A549 (cell line): ENCODE measurements around the gene COL19A1. TPM values are rescaled to one million over a fixed set of nuclear protein-coding genes. Genes with fewer than 3 reads are reported as not detected.

ENCODE experiments used
- ATAC-seq, 2 experiments: fragments of 200-7000 bp in 1 of 2; fragments of >200 bp in 1 of 2; cut with Nextera tagmentation in 1 of 2; cut with Tn5 transposase in 1 of 2; 3 replicates each; pipeline versions ENCODE4 v1.8.0 to v1.9.1; 2018 to 2020; ENCODE audit warnings: mild to moderate bottlenecking in 1 of 2, moderate library complexity in 1 of 2
- CTCF ChIA-PET: fragments of 300-600 bp; sonication (Branson Sonifier 250); formaldehyde crosslinking; extraction: SDS; loops from one replicate; lab custom pipeline; 2021; ENCODE audit warnings: antibody characterized with exemption, inconsistent platforms; lab: Yijun Ruan, JAX
- POLR2A ChIA-PET: fragments of 350-600 bp; formaldehyde crosslinking; extraction: SDS; loops from one replicate; lab custom pipeline; 2021; ENCODE audit warnings: antibody characterized with exemption, inconsistent platforms; lab: Yijun Ruan, JAX
- DNase-seq, 2 experiments: peaks; one replicate each; pipeline versions ENCODE4 v3.0.0 to v3.0.0-alpha.2; 2011 to 2016; ENCODE audit warnings: low read depth in 1 of 2, low spot score in 1 of 2
- FAIRE-seq: peaks from 2 replicates; lab custom pipeline; 2011; peaks lifted over from hg19 to GRCh38; lab: Jason Lieb, UNC
- H3K27ac ChIP-seq, 2 experiments: fragments of >200 bp; sonication (Bioruptor Twin); formaldehyde crosslinking; 3 replicates each; pipeline ENCODE4 v1.5.1; 2016 to 2017
- H3K4me1 ChIP-seq: fragments of >200 bp; sonication (Bioruptor Twin); formaldehyde crosslinking; 3 replicates; pipeline ENCODE4 v1.6.1; 2016
- H3K4me2 ChIP-seq: fragments of >200 bp; sonication (Bioruptor Twin); formaldehyde crosslinking; 3 replicates; pipeline ENCODE4 v1.6.1; 2016
- H3K4me3 ChIP-seq: fragments of >200 bp; sonication (Bioruptor Twin); formaldehyde crosslinking; 3 replicates; pipeline ENCODE4 v1.5.1; 2016
- H3K9me3 ChIP-seq: fragments of >200 bp; sonication (Bioruptor Twin); formaldehyde crosslinking; 3 replicates; pipeline ENCODE4 v1.6.1; 2016
- CBX2 ChIP-seq: fragments of 200-600 bp; sonication (generic); IDR thresholded peaks from 2 replicates; pipeline ENCODE4 v1.6.1; 2016; ENCODE audit warnings: low read depth, mild to moderate bottlenecking, borderline replicate concordance
- CBX8 ChIP-seq: fragments of 200-600 bp; sonication (generic); IDR thresholded peaks from 2 replicates; pipeline ENCODE4 v1.6.1; 2016
- CHD2 ChIP-seq: fragments of 150-350 bp; IDR thresholded peaks from 2 replicates; pipeline ENCODE4 v1.6.1; 2014; ENCODE audit warnings: low read length; ENCODE audit not compliant: partially characterized antibody
- E2F6 ChIP-seq: IDR thresholded peaks from 2 replicates; pipeline ENCODE4 v1.6.1; 2012; ENCODE audit warnings: low read depth, borderline replicate concordance
- EHMT2 ChIP-seq: fragments of 200-600 bp; sonication (generic); IDR thresholded peaks from 2 replicates; pipeline ENCODE4 v1.6.1; 2016; ENCODE audit warnings: antibody characterized with exemption, low read depth, mild to moderate bottlenecking, moderate library complexity
- FOXS1 ChIP-seq: fragments of 250-450 bp; sonication (Bioruptor Pico); IDR thresholded peaks from 2 replicates; pipeline ENCODE4 v1.5.0; 2020; ENCODE audit warnings: mild to moderate bottlenecking, moderate library complexity
- GATA3 ChIP-seq: IDR thresholded peaks from 2 replicates; pipeline ENCODE4 v1.6.1; 2012; ENCODE audit warnings: borderline replicate concordance
- JUN ChIP-seq, 2 experiments: fragments of >200 bp; sonication (Bioruptor Twin); formaldehyde crosslinking; IDR thresholded peaks; 2 replicates in 1 of 2; 3 replicates in 1 of 2; pipeline ENCODE4 v1.6.1; 2016 to 2017
- JUNB ChIP-seq: fragments of >200 bp; sonication (Bioruptor Twin); formaldehyde crosslinking; IDR thresholded peaks from 2 replicates; pipeline ENCODE4 v1.6.1; 2016
- MAFK ChIP-seq: fragments of 450-650 bp; IDR thresholded peaks from 2 replicates; pipeline ENCODE4 v1.6.1; 2014; ENCODE audit not compliant: partially characterized antibody
- MAZ ChIP-seq: fragments of 150-350 bp; IDR thresholded peaks from 2 replicates; pipeline ENCODE4 v1.6.1; 2014; ENCODE audit warnings: antibody characterized with exemption, low read depth, low read length, borderline replicate concordance
- MYC ChIP-seq: IDR thresholded peaks from 2 replicates; pipeline ENCODE4 v1.6.1; 2012; ENCODE audit warnings: mild to moderate bottlenecking, inconsistent platforms, low read length, improper control_type of control experiment, borderline replicate concordance
- NFE2L2 ChIP-seq: fragments of 150-350 bp; conservative IDR thresholded peaks from 2 replicates; pipeline ENCODE4 v1.6.1; 2014; ENCODE audit warnings: low read length
- NPAS2 ChIP-seq: fragments of 250-450 bp; sonication (Bioruptor Pico); IDR thresholded peaks from 2 replicates; pipeline ENCODE4 v1.8.0; 2022; ENCODE audit warnings: mild to moderate bottlenecking, moderate library complexity, borderline replicate concordance
- POLR2AphosphoS2 ChIP-seq: conservative IDR thresholded peaks from 2 replicates; pipeline ENCODE4 v1.6.1; 2012; ENCODE audit warnings: low read length, improper control_type of control experiment, inconsistent platforms
- RAD21 ChIP-seq, 2 experiments: fragments of >200 bp in 1 of 2; sonication (Bioruptor Twin) in 1 of 2; formaldehyde crosslinking in 1 of 2; IDR thresholded peaks in 1 of 2; conservative IDR thresholded peaks in 1 of 2; 2 replicates in 1 of 2; 3 replicates in 1 of 2; pipeline ENCODE4 v1.6.1; 2012 to 2018; ENCODE audit warnings: inconsistent platforms in 1 of 2
- RNF2 ChIP-seq: fragments of 200-600 bp; sonication (generic); IDR thresholded peaks from 2 replicates; pipeline ENCODE4 v1.6.1; 2016; ENCODE audit warnings: low read depth, mild to moderate bottlenecking, antibody characterized with exemption, moderate library complexity, borderline replicate concordance
- TP53 ChIP-seq: fragments of 250-450 bp; sonication (Bioruptor Pico); IDR thresholded peaks from 2 replicates; pipeline ENCODE4 v1.5.0; 2021; ENCODE audit warnings: mild to moderate bottlenecking, moderate library complexity
- ZFP36 ChIP-seq: fragments of 450-650 bp; IDR thresholded peaks from 2 replicates; pipeline ENCODE4 v1.6.1; 2014; ENCODE audit warnings: borderline replicate concordance; ENCODE audit not compliant: partially characterized antibody
- ZNF302 ChIP-seq: fragments of 250-450 bp; sonication (Bioruptor Pico); IDR thresholded peaks from 2 replicates; pipeline ENCODE4 v1.9.0; 2021; ENCODE audit warnings: inconsistent platforms, mild to moderate bottlenecking, moderate library complexity
- WGBS: methylation state at CpG from one replicate; pipeline ENCODE4 v1.1.6; 2017; ENCODE audit errors: missing lambda C conversion rate; 5-methylcytosine and 5-hydroxymethylcytosine counted together
- polyA plus RNA-seq, 4 experiments: library from polyadenylated mRNA; depleted of rRNA in 3 of 4; stranded (reverse); fragments of >200 nt; fragmentation: RNase III in 1 of 4; extraction: RNeasy Plus Mini Kit Qiagen cat#74134 plus additional on column Dnase treatment in 1 of 4; gene quantifications; 2 replicates in 3 of 4; 3 replicates in 1 of 4; pipeline ENCODE4 v1.2.3, GENCODE V29; 2011 to 2017

COL19A1 gene
- polyA plus RNA-seq, 2 of the 4 experiments (the other 2 are of a cell fraction), result not detected

GRCh38 chr6:70180901-70181599 lies 314.7 kb downstream of the COL19A1 start:
- H3K4me2 ChIP-seq, result no peak overlapping the region
- 0% methylated on average over 1 of the region's 1 CpG for WGBS
- H3K9me3 ChIP-seq, result no peaks in the 10 kb centered on the region
- no peaks in the 10 kb centered on the region for H3K4me1 ChIP-seq
- DNase-seq (no peak), FAIRE-seq (no peak), ATAC-seq (no peak)
- TF ChIP-seq MYC (no peak), RNF2 (no peak), CBX2 (no peak), FOXS1 (CRISPR knock-in tag) (no peak), MAZ (no peak)
- ChIA-PET POLR2A (no interaction called here), CTCF (no interaction called here)
- H3K4me3 ChIP-seq, result no peak overlapping the region
- no peak overlapping the region for H3K27ac ChIP-seq

GRCh38 chr6:70183538-70183937 lies 317.2 kb downstream of the COL19A1 start:
- CTCF ChIA-PET, result no interaction called here
- POLR2A ChIA-PET, result no interaction called here
- FAIRE-seq (no peak), DNase-seq (no peak)
- H3K4me3 ChIP-seq, result no peak overlapping the region
- TF ChIP-seq MAFK (no peak), POLR2AphosphoS2 (no peak)
- TF ChIP-seq, all 56 proteins: peak for 0
- 6% methylated on average over 3 of the region's 3 CpGs for WGBS
- ATAC-seq, result no peak
- no peak overlapping the region for H3K4me2 ChIP-seq
- H3K27ac ChIP-seq, result no peak overlapping the region
- H3K4me1 ChIP-seq, result no peaks in the 10 kb centered on the region
- no peaks in the 10 kb centered on the region for H3K9me3 ChIP-seq

- Histone ChIP-seq H3K4me1 (no peaks in the 10 kb centered on the region), H3K4me3 (no peak overlapping the region), H3K27ac (no peak overlapping the region)
- FAIRE-seq, result no peak
- POLR2A ChIA-PET, result no interaction called here
- TF ChIP-seq CBX2 (no peak), ZFP36 (no peak), POLR2AphosphoS2 (no peak), JUN (IDR thresholded peaks at IDR 0.05) (no peak), ZNF302 (CRISPR knock-in tag) (no peak), CBX8 (no peak), RNF2 (no peak), CHD2 (no peak), TP53 (CRISPR knock-in tag) (no peak)
- TF ChIP-seq, all 56 proteins: peak for 0
- DNase-seq (no peak), ATAC-seq (no peak)
- 21% methylated on average over 3 of the region's 3 CpGs for WGBS
- Histone ChIP-seq H3K9me3 (no peaks in the 10 kb centered on the region), H3K4me2 (no peak overlapping the region)
- CTCF ChIA-PET, result no interaction called here
These were observed 318.4 kb downstream of the COL19A1 start for GRCh38 chr6:70184723-70185122.

GRCh38 chr6:70186461-70186860 lies 320.1 kb downstream of the COL19A1 start:
- no peak overlapping the region for H3K4me3 ChIP-seq
- ATAC-seq, result no peak
- CTCF ChIA-PET, result no interaction called here
- H3K27ac ChIP-seq, result no peak overlapping the region
- H3K9me3 ChIP-seq, result no peaks in the 10 kb centered on the region
- TF ChIP-seq JUNB, result no peak
- no peak for TF ChIP-seq POLR2AphosphoS2
- TF ChIP-seq RAD21 (conservative IDR thresholded peaks at IDR 0.05 in 1 of 2, IDR thresholded peaks at IDR 0.05 in 1 of 2), result no peak
- TF ChIP-seq GATA3, result no peak
- no peak for TF ChIP-seq CHD2
- no peak for TF ChIP-seq E2F6
- no peak for TF ChIP-seq NPAS2
- no peak for TF ChIP-seq CBX2
- TF ChIP-seq EHMT2, result no peak
- TF ChIP-seq NFE2L2, result no peak
- H3K4me2 ChIP-seq, result no peak overlapping the region
- no peak for DNase-seq
- FAIRE-seq, result no peak
- no peaks in the 10 kb centered on the region for H3K4me1 ChIP-seq
- POLR2A ChIA-PET, result no interaction called here
- 46% methylated on average over 1 of the region's 1 CpG for WGBS
